IPS DF 6.9 (cell line): ENCODE data around the gene NAT14.

Experiments used
- DNase-seq: peaks from one replicate; pipeline ENCODE4 v3.0.0-alpha.2; 2013; ENCODE audit warnings: low read depth, low spot score
- H3K27ac ChIP-seq: one replicate; pipeline ENCODE4 v1.5.1; 2013; ENCODE audit warnings: low read length, control low read depth
- H3K27me3 ChIP-seq: 2 replicates; pipeline ENCODE4 v1.6.1; 2013; ENCODE audit warnings: mild to moderate bottlenecking, low read length; ENCODE audit not compliant: control insufficient read depth, insufficient read depth
- H3K36me3 ChIP-seq: 2 replicates; pipeline ENCODE4 v1.6.1; 2013; ENCODE audit warnings: low read length; ENCODE audit not compliant: control insufficient read depth, insufficient read depth
- H3K4me1 ChIP-seq: 2 replicates; pipeline ENCODE4 v1.6.1; 2013; ENCODE audit warnings: low read length; ENCODE audit not compliant: control insufficient read depth, insufficient read depth
- H3K4me3 ChIP-seq: 2 replicates; pipeline ENCODE4 v1.5.1; 2013; ENCODE audit warnings: mild to moderate bottlenecking, low read length
- H3K9me3 ChIP-seq: 2 replicates; pipeline ENCODE4 v1.6.1; 2013; ENCODE audit warnings: low read length, inconsistent platforms; ENCODE audit not compliant: control insufficient read depth, insufficient read depth
- WGBS: extraction: QIAGEN DNeasy Blood & Tissue Kit; methylation state at CpG from one replicate; pipeline ENCODE4 v1.1.7; 2013; ENCODE audit warnings: mixed read lengths, missing lambda C conversion rate; ENCODE audit not compliant: insufficient read length, insufficient coverage; 5-methylcytosine and 5-hydroxymethylcytosine counted together

Gene NAT14

DNA sequence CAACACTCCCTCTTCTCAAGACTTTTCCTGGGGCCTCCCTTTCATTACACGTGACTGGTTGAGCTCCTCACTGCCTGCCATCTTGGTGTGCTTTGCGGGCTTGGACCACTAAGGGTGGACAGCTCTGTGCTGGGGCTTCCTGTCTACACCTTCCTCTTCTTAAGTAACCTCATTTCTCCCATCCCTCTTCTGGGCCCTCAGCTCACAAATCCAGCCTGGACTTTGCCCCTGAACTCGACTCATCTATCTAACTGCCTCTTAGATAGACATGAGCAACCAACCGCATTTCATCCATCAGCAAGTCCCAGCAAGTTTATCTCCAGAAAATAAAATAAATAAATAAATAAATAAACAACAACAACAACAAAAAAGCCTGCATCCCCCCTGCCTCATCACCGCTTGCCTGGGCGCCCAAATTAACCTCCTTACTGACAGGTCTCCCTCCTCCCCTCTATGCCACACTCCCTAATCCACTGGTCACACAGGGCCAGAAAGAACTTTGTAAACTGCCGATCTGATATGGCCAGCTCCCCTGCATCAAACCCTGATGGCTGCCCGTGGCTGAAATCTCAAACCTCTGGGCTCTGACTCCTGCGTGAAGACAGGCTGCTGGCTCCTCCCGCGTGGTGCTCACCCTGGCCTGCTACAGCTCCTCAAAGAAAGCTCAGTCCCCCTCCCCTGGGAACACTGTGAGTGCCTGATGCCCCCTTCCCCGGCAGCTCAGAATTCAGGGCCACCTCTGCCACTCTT lies 31.3 kb upstream of the NAT14 start:
- no CpG with 5 or more reads among the region's 12 CpGs for WGBS
- Histone ChIP-seq H3K4me1 (peaks cover 5% of the 10 kb centered on the region; the same call in 1 of the 2 replicates), H3K9me3 (no peaks in the 10 kb centered on the region), H3K27me3 (peaks cover 16% of the 10 kb centered on the region), H3K4me3 (no peak overlapping the region), H3K27ac (no peak overlapping the region), H3K36me3 (no peaks in the 10 kb centered on the region)
- no peak for DNase-seq

DNA sequence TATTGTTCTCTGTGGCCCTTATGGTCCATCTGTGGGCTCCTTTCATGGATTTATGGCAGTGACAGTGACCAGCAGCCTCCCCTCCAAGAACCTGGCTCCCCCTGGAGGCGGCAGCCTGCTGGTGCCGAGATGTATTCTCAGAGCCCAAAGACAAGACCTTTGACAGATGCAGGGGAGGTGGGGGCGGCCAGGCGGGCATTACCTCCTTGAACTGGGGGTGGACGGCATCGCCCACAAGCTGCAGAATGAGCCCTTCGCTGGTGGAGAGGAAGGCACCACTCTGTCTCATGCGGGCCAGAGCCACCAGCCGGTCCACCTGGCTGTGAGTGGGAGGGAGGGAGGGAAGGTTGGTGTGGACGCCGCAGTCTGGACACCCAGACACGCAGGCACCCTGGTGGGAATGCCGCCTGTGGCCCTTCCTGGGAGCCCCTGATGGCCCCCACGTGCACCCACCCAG lies 30.2 kb upstream of the NAT14 start:
- no peaks in the 10 kb centered on the region for H3K9me3 ChIP-seq
- no peak overlapping the region for H3K27ac ChIP-seq
- H3K4me1 ChIP-seq: peaks cover 5% of the 10 kb centered on the region; the same call in 1 of the 2 replicates
- peaks cover 11% of the 10 kb centered on the region for H3K27me3 ChIP-seq
- H3K36me3 ChIP-seq: no peaks in the 10 kb centered on the region
- no CpG with 5 or more reads among the region's 14 CpGs for WGBS
- no peak overlapping the region for H3K4me3 ChIP-seq
- DNase-seq: no peak

DNA sequence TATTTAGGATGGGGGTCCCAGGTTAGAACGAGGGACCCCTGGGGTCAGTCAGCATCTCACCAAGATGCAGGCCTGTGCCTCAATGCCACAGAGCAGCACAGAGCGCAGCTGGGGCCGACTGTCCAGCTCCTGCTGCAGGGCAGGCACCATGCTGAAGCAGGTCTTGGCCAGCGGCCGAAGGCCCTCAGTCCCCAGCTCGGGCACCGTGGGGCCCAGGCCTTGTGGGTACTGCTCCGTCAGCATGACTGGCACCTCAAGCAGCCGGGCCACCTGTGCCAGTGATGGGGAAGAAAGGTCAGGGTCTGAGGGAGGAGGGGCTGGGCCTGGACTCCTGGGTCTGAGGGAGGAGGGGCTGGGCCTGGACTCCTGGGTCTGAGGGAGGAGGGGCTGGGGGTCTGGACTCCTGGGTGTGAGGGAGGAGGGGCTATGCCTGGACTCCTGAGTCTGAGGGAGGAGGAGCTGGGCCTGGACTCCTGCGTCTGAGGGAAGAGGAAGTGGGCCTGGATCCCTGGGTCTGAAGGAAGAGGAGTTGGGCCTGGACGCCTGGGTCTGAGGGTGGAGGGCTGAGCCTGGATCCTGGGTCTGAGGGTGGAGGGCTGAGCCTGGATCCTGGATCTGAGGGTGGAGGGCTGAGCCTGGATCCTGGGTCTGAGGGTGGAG lies 29.3 kb upstream of the NAT14 start:
- no peak overlapping the region for H3K4me3 ChIP-seq
- no peak overlapping the region for H3K27ac ChIP-seq
- no CpG with 5 or more reads among the region's 11 CpGs for WGBS
- no peaks in the 10 kb centered on the region for H3K9me3 ChIP-seq
- no peak for DNase-seq
- H3K27me3 ChIP-seq: peaks cover 7% of the 10 kb centered on the region
- peaks cover 5% of the 10 kb centered on the region; the same call in 1 of the 2 replicates for H3K4me1 ChIP-seq
- no peaks in the 10 kb centered on the region for H3K36me3 ChIP-seq

DNA sequence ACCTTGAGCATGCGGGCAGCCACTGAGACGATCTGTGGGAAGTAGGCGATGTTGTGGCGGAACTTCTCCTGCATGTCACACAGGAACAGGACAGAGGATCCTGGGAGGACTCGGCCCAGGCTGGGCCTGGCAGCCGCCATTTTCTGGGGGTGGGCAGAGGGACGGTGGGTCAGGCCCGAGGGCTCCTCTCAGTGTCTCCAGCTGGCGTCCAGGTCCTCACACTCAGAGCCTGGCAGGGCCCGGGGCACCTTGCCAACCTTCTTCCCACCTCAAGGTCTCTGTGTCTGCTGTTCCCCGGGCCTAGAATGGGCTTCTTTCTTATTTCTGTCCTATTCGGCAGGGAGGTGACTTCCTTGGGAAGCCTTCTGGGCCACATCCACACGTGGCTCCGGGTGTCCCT lies 28.6 kb upstream of the NAT14 start:
- no peaks in the 10 kb centered on the region for H3K36me3 ChIP-seq
- H3K9me3 ChIP-seq: no peaks in the 10 kb centered on the region
- no peak for DNase-seq
- H3K27me3 ChIP-seq: peaks cover 4% of the 10 kb centered on the region; the same call in 1 of the 2 replicates
- no peak overlapping the region for H3K27ac ChIP-seq
- no CpG with 5 or more reads among the region's 14 CpGs for WGBS
- no peak overlapping the region for H3K4me3 ChIP-seq
- H3K4me1 ChIP-seq: peaks cover 5% of the 10 kb centered on the region; the same call in 1 of the 2 replicates

DNA sequence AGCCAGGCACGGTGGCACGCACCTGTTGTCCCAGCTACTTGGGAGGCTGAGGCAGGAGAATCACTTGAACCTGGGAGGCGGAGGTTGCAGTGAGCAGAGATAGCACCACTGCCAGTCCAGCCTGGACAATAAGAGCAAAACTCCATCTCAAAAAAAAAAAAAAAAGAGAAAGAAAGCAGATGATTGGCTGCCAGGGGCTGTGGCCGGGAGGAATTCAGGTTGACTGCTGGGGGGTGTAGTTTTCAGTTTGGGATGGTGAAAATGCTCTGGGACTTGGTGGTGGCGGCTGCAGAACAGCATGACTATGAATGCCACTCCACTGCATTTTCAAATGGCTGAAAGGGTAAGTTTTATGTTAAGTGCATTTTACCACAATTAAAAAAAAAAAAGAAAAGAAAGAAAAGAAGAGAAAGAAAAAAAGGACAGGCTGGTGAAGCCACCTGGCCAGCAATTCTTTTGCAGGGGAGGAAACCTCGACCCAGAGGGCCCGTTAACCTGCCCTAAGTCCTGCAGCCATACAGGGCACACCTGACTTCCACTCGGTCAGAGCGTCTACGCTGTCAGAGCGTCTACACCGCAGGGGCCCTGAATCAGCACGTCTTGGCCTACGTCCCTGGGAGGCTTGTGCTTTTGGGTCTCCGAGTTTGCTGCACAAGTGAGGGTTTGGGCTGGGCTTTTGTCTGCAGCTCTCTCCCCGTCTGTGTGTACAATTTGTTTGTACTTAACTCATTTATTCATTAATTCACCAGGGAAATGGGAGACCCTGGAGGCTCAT lies 27.1 kb upstream of the NAT14 start:
- no peaks in the 10 kb centered on the region for H3K36me3 ChIP-seq
- no peak overlapping the region for H3K27ac ChIP-seq
- H3K27me3 ChIP-seq: no peaks in the 10 kb centered on the region
- no peak overlapping the region for H3K4me3 ChIP-seq
- no peak for DNase-seq
- no CpG with 5 or more reads among the region's 16 CpGs for WGBS
- H3K4me1 ChIP-seq: 0 out of 2 replicates have a peak, but pooled peaks cover 3% of the 10 kb centered on the region
- no peaks in the 10 kb centered on the region for H3K9me3 ChIP-seq

DNA sequence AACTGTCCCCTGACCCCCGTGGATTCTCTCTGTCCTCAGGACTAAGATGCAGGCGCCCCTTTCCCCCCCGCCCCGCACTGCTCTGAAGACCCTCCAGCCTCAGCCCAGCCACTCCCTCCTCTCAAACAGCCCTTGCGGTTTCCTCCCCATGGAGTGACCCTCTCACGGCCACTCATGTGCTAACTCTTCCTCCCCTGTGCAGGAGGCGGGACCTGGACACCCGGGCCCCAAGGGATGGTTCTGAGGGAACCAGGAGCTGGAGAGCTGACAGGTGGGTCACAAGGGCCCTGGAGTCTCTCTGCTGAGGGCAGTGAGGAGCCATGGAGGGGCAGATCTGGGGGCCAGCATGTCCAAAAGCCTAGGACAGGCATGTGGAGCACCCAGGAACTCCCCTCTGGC lies 25.4 kb upstream of the NAT14 start:
- DNase-seq: no peak
- WGBS: no CpG with 5 or more reads among the region's 8 CpGs
- no peaks in the 10 kb centered on the region for H3K27me3 ChIP-seq
- H3K9me3 ChIP-seq: no peaks in the 10 kb centered on the region
- no peaks in the 10 kb centered on the region for H3K36me3 ChIP-seq
- H3K4me3 ChIP-seq: no peak overlapping the region
- H3K4me1 ChIP-seq: peaks cover 4% of the 10 kb centered on the region
- no peak overlapping the region for H3K27ac ChIP-seq

DNA sequence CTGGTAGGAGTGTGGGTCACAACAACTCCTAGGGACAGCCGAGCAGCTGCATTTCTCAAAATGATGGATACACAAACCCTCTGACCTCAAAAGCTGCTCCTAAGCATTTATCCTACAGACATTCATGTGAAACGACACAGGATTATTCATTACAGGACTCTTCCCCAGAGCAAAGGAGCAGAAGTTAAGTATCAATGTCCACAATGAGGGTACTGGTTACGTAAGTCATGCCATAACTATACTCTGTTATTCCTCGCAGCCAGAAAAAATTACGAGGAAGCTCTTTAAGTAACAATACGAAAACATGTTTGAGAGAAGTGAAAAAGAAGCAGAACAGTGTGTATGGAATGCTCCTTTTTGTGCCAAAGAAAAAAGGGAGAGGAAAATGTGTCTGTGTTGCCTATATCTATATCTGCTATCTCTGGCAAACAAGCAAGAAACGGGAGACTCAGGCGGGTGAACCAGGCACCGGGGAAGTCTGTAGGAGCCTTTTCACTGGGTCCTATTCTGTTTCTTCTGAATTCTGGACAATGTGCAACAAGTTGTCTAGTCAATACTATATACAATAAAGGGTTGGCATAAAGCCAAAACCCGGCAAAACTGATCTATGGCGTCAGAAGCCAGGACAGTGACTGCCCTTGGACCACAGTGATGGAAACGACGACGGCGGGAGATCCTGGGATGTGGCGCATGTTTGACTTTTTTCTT lies 24.9 kb upstream of the NAT14 start:
- H3K4me3 ChIP-seq: no peak overlapping the region
- no peak for DNase-seq
- no CpG with 5 or more reads among the region's 16 CpGs for WGBS
- no peak overlapping the region for H3K27ac ChIP-seq
- peaks cover 4% of the 10 kb centered on the region for H3K4me1 ChIP-seq
- no peaks in the 10 kb centered on the region for H3K9me3 ChIP-seq
- H3K27me3 ChIP-seq: no peaks in the 10 kb centered on the region
- no peaks in the 10 kb centered on the region for H3K36me3 ChIP-seq

DNA sequence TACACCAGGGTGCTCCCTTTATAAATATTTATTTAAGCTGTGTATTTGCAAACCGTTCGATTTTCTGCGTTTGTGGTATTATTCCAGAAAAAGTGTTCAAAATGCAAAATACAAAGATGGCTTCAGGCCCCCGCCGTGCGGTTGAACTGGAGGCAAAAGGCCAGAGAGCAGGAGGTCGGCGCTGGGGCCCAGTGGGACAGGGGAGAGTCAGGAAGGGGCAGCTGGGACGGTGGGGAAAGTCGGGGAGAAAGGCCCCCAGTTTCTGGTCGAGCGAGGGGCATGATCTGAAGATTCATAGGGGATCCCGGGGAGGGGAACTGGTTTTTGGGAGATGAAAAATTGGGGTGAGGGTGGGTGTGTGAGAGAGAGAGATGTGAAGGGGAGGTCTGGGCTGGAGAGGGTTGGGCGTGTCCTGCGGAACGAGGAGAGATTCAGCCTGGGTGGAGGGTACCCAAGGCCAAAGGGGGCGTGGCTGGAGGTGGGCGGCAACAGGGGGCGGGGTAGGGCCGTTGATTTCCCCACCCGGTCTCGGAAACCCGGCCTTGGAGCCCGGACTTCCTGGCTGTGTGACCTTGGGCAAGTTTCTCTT lies 24.2 kb upstream of the NAT14 start:
- H3K27me3 ChIP-seq: no peaks in the 10 kb centered on the region
- DNase-seq: no peak
- H3K4me1 ChIP-seq: peaks cover 4% of the 10 kb centered on the region
- no peak overlapping the region for H3K27ac ChIP-seq
- no peaks in the 10 kb centered on the region for H3K36me3 ChIP-seq
- no peaks in the 10 kb centered on the region for H3K9me3 ChIP-seq
- 100% methylated on average over 1 of the region's 24 CpGs for WGBS
- H3K4me3 ChIP-seq: peak overlapping the region; percentile 64; the same call in 1 of the 2 replicates

DNA sequence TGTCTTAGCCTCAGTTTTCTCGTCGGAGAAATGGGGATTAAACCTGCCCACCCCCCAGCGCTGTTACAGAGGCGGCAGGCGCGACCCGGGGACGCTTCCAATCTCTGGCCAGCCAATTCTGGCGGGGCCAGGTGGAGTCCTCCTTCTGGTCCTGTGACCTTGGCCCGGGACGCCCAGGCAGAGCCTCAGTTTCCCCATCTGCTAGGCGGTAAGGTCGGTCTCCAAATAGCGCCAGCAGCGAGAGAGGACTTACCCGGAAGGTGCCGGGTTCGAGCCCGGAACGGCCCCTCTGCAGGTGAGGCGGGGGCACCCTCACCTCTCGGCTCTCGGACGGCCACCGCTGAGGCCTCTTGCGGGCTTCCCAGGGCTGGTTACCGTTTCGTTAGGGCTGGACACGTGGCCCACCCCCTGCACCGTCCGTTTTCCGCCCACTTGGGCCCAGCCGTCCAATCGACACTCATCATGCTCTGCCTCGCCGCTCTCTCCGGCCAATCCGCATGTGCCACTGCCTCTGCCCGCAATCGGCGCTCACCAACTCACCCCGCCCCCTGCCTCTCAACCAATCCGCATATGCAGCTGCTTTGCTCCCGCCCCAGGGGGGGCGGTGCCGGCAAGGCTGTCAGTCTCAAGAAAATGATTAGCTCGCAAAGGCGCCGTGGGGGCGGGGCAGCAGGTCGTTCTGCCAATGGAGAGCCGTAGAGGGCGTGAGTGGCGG lies 23.6 kb upstream of the NAT14 start, which contains the start of gene ISOC2:
TSS of gene ISOC2 (minus strand) at position 384 of the 715 bp plus-strand sequence. CDS start 5,156 bp downstream, outside the sequence.
- Histone ChIP-seq H3K27me3 (no peaks in the 10 kb centered on the region), H3K36me3 (no peaks in the 10 kb centered on the region), H3K27ac (no peak within 1 kb of the TSS), H3K4me3 (peak within 1 kb of the TSS; percentile 64), H3K4me1 (peaks cover 4% of the 10 kb centered on the region), H3K9me3 (no peaks in the 10 kb centered on the region)
- WGBS: no CpG with 5 or more reads among the region's 54 CpGs
- DNase-seq: peak; percentile 97
